GM06990 (cell line): ENCODE results near the gene SOX14.

Experiments
- DNase-seq: peaks from one replicate; pipeline ENCODE4 v3.0.0-alpha.2; 2011; ENCODE audit not compliant: insufficient read length; ENCODE audit errors: extremely low read depth
- H3K27me3 ChIP-seq: replicated peaks from 2 replicates; pipeline ENCODE4 v1.6.0; 2011; ENCODE audit warnings: low read length; ENCODE audit not compliant: control insufficient read depth, insufficient read depth
- H3K36me3 ChIP-seq: 2 replicates; pipeline ENCODE4 v1.5.1; 2011; ENCODE audit warnings: low read length; ENCODE audit not compliant: control insufficient read depth, insufficient read depth
- H3K4me3 ChIP-seq: replicated peaks from 2 replicates; pipeline ENCODE4 v1.5.1; 2011; ENCODE audit warnings: low read depth, mild to moderate bottlenecking, control low read depth, low read length
- CTCF ChIP-seq: IDR thresholded peaks from 2 replicates; pipeline ENCODE4 v1.5.1; 2011; ENCODE audit warnings: low read length, control low read depth, mild to moderate bottlenecking, inconsistent platforms; ENCODE audit not compliant: insufficient read depth, poor library complexity, severe bottlenecking

The SOX14 gene

GRCh38 chr3:137770066-137770834, 6.1 kb downstream of the SOX14 start:
- no peak for TF ChIP-seq CTCF
- Histone ChIP-seq H3K27me3 (peaks cover 5% of the 10 kb centered on the region), H3K36me3 (no peaks in the 10 kb centered on the region), H3K4me3 (no peak overlapping the region)
- no peak for DNase-seq

GRCh38 chr3:137770835-137771399, 6.8 kb downstream of the SOX14 start:
- DNase-seq, result no peak

GRCh38 chr3:137771401-137772213, 7.5 kb downstream of the SOX14 start:
- Histone ChIP-seq H3K36me3 (no peaks in the 10 kb centered on the region), H3K27me3 (peaks cover 5% of the 10 kb centered on the region; the same call in 1 of the 2 replicates), H3K4me3 (no peak overlapping the region)
- TF ChIP-seq CTCF, result no peak
- no peak for DNase-seq

More at GRCh38 chr3:137770835-137771399, 6.8 kb downstream of the SOX14 start:
- Histone ChIP-seq H3K27me3 (peaks cover 5% of the 10 kb centered on the region), H3K36me3 (no peaks in the 10 kb centered on the region), H3K4me3 (no peak overlapping the region)
- TF ChIP-seq CTCF, result no peak

- H3K36me3 ChIP-seq, result no peaks in the 10 kb centered on the region
- H3K4me3 ChIP-seq, result no peak overlapping the region
- no peak for TF ChIP-seq CTCF
- H3K27me3 ChIP-seq, result peaks cover 4% of the 10 kb centered on the region; the same call in 1 of the 2 replicates
- DNase-seq, result no peak
Observed at GRCh38 chr3:137772214-137772955, 8.3 kb downstream of the SOX14 start.

- Histone ChIP-seq H3K36me3 (no peaks in the 10 kb centered on the region), H3K4me3 (no peak overlapping the region), H3K27me3 (no peaks in the 10 kb centered on the region)
- no peak for TF ChIP-seq CTCF
- DNase-seq, result no peak
Observed at GRCh38 chr3:137778941-137779340, 14.8 kb downstream of the SOX14 start.
